Naive thymus-derived CD4-positive, alpha-beta T cell (primary cell): ENCODE measurements around the gene ENDOV. TPM values are rescaled to one million over a fixed set of nuclear protein-coding genes. Genes with fewer than 3 reads are reported as not detected.

ENCODE experiments used
- ATAC-seq: fragments of 150-1000 bp; cut with Tn5 transposase; 2 replicates; pipeline ENCODE4 v1.10.0; 2021; ENCODE audit warnings: mild to moderate bottlenecking, moderate library complexity
- CTCF ChIA-PET: fragments of 350-600 bp; sonication (Branson Sonifier 250); formaldehyde crosslinking; loops from one replicate; lab custom pipeline; 2021; ENCODE audit warnings: antibody characterized with exemption; lab: Charles Lee
- POLR2A ChIA-PET: fragments of 350-600 bp; sonication (Branson Sonifier 250); formaldehyde crosslinking; loops from one replicate; lab custom pipeline; 2021; ENCODE audit warnings: antibody characterized with exemption, inconsistent platforms; lab: Charles Lee
- DNase-seq, 9 donors: peaks; one replicate each; pipeline versions ENCODE4 v3.0.0 to v3.0.0-alpha.2; 2020 to 2022; ENCODE audit warnings: mixed read lengths in 1 of 9
- H3K27ac ChIP-seq: one replicate; pipeline ENCODE4 v1.7.0; 2013; ENCODE audit warnings: mild to moderate bottlenecking, low read depth, low read length, moderate library complexity
- H3K27me3 ChIP-seq, 2 donors: one replicate each; pipeline ENCODE4 v1.7.0; 2013; ENCODE audit warnings: low read length in 2 of 2, mild to moderate bottlenecking in 2 of 2, moderate library complexity in 2 of 2; ENCODE audit not compliant: control insufficient read depth in 2 of 2, insufficient read depth in 2 of 2
- H3K36me3 ChIP-seq, 3 experiments: 1 replicate in 2 of 3; 2 replicates in 1 of 3; pipeline ENCODE4 v1.7.0; 2013; ENCODE audit warnings: low read length in 3 of 3, mild to moderate bottlenecking in 3 of 3, moderate library complexity in 1 of 3; ENCODE audit not compliant: insufficient read depth in 3 of 3, control insufficient read depth in 2 of 3
- H3K4me1 ChIP-seq, 2 donors: one replicate each; pipeline ENCODE4 v1.7.0; 2013; ENCODE audit warnings: low read length in 2 of 2, mild to moderate bottlenecking in 2 of 2, moderate library complexity in 1 of 2; ENCODE audit not compliant: control insufficient read depth in 2 of 2, insufficient read depth in 2 of 2
- H3K4me3 ChIP-seq: 2 replicates; pipeline ENCODE4 v1.7.0; 2013; ENCODE audit warnings: mild to moderate bottlenecking, low read length
- H3K9me3 ChIP-seq, 3 experiments: 1 replicate in 2 of 3; 2 replicates in 1 of 3; pipeline ENCODE4 v1.7.0; 2013; ENCODE audit warnings: low read length in 3 of 3; ENCODE audit not compliant: control insufficient read depth in 2 of 3
- H3K27ac Mint-ChIP-seq, 9 donors: one replicate each; pipeline ENCODE4 v1.8.0; 2020 to 2022; ENCODE audit warnings: mixed read lengths in 9 of 9, mild to moderate bottlenecking in 8 of 9, moderate library complexity in 5 of 9, inconsistent platforms in 2 of 9
- H3K27me3 Mint-ChIP-seq, 5 donors: one replicate each; pipeline ENCODE4 v1.8.0; 2021 to 2022; ENCODE audit warnings: mixed read lengths in 5 of 5, mild to moderate bottlenecking in 1 of 5
- H3K36me3 Mint-ChIP-seq, 5 donors: one replicate each; pipeline ENCODE4 v1.8.0; 2020 to 2022; ENCODE audit warnings: mixed read lengths in 5 of 5, mild to moderate bottlenecking in 3 of 5, inconsistent platforms in 1 of 5
- H3K4me1 Mint-ChIP-seq, 7 donors: one replicate each; pipeline ENCODE4 v1.8.0; 2020 to 2022; ENCODE audit warnings: mixed read lengths in 7 of 7, mild to moderate bottlenecking in 3 of 7, inconsistent platforms in 1 of 7
- H3K4me3 Mint-ChIP-seq, 10 donors: one replicate each; pipeline ENCODE4 v1.8.0; 2020 to 2022; ENCODE audit warnings: mild to moderate bottlenecking in 10 of 10, mixed read lengths in 10 of 10, moderate library complexity in 6 of 10, inconsistent platforms in 2 of 10
- H3K9me3 Mint-ChIP-seq, 11 donors: one replicate each; pipeline ENCODE4 v1.8.0; 2020 to 2022; ENCODE audit warnings: mixed read lengths in 11 of 11, mild to moderate bottlenecking in 4 of 11, inconsistent platforms in 1 of 11, moderate library complexity in 1 of 11
- intact Hi-C, 2 donors: fragments of 100-400 bp; cut with micrococcal nuclease; formaldehyde crosslinking; loops; one replicate each; pipeline ENCODE4 v1.15.1; 2023
- polyA plus RNA-seq, 2 donors: library from polyadenylated mRNA; unstranded; fragments of 300-500 nt; fragmentation: Illumina TruSeq; gene quantifications; one replicate each; pipeline ENCODE4 v1.2.3, GENCODE V29; 2021
- total RNA-seq, 6 experiments: library from RNA in 5 of 6; stranded (reverse) in 5 of 6; gene quantifications; 1 replicate in 5 of 6; 2 replicates in 1 of 6; pipeline ENCODE4 v1.2.3 and lab custom pipeline; 2021 to 2026

ENDOV gene
- total and polyA plus RNA-seq, 7 experiments from 2014 or later = 7.5 to 26.5 (median 20.9) TPM

DNA sequence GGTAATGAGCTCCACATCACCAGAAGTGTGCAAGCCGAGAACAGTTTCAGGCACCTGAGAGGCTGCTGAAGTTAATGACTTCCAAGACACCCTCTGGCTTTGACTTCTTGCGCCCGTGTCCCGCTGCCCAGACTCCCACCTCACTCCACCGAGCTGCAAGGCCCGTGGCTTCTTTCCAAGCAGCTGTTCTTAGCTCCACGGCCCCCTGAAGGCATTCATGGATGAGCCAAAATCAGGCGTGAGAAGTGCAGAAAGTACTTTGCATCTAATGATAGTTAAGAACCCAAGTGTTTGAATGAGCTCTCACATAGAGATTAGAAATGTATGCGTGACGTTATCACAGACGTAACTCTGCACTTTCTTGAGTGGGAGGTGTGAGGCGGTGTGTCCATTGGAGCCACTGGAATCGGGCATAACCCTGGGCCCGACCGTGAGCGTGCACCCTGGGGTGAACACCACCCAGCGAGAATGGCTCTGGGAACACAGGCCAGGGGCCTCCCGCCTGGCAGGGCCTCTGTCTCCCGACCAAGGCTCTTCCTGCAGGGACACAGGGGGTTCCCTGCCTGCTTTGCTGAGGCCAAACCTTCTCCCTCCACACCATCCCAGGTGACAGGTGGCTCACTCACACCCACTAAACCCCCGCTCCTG lies 50.5 kb downstream of the ENDOV start:
- peaks cover 0 to 9% (median 0%) of the 10 kb centered on the region in 5 donors for H3K36me3 Mint-ChIP-seq
- no peak overlapping the region for H3K4me3 ChIP-seq
- H3K9me3 Mint-ChIP-seq = no peaks in the 10 kb centered on the region
- no peaks in the 10 kb centered on the region for H3K4me1 ChIP-seq
- H3K9me3 ChIP-seq = no peaks in the 10 kb centered on the region
- H3K4me3 Mint-ChIP-seq = no peak overlapping the region
- no peaks in the 10 kb centered on the region for H3K36me3 ChIP-seq
- peaks cover 26 to 42% (median 32%) of the 10 kb centered on the region in 5 donors for H3K27me3 Mint-ChIP-seq
- no peaks in the 10 kb centered on the region for H3K27me3 ChIP-seq
- intact Hi-C loops = no loop called here
- POLR2A ChIA-PET = no interaction called here
- CTCF ChIA-PET = interaction anchor here (0.6 kb wide), 1 partner anchor 451 kb away, joined by 3 read pairs; no protein-coding TSS in a partner anchor
- ATAC-seq (no peak), DNase-seq (no peak)
- no peak overlapping the region for H3K27ac Mint-ChIP-seq
- peaks cover 0 to 4% (median 0%) of the 10 kb centered on the region in 7 donors for H3K4me1 Mint-ChIP-seq
- H3K27ac ChIP-seq = no peak overlapping the region

DNA sequence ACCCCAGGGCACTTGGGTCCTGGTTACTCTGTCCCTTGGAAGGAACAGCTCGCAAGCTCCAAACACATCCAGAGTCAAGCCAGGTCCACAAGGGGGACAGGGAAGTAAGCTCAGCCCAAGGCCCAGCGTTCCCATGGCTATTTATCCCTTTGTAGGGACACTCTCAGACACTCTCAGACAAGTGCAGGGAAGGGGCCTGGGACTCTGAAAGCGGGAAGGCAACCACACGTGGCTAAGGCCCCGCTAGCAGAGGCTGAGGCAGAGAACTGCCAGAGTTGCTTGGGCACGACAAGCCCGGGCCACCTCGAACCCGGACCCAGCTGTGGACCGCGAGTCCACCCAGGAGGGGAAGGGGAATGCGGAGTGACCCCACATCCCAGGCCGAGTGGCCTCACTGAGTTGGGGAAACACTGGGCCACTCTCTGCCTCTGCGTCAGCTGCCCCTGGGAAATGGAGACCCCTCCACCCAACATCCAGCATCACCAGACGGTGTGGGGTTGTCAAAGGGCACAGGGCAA lies 51.3 kb downstream of the ENDOV start:
- Mint-ChIP-seq H3K27me3 (peaks cover 21 to 44% (median 30%) of the 10 kb centered on the region in 5 donors), H3K4me3 (no peak overlapping the region), H3K9me3 (no peaks in the 10 kb centered on the region), H3K27ac (no peak overlapping the region), H3K36me3 (peaks cover 0 to 9% (median 0%) of the 10 kb centered on the region in 5 donors), H3K4me1 (peaks cover 0 to 5% (median 0%) of the 10 kb centered on the region in 7 donors)
- Histone ChIP-seq H3K4me1 (peaks cover 0 to under 1% of the 10 kb centered on the region in 2 donors), H3K27ac (no peak overlapping the region), H3K9me3 (no peaks in the 10 kb centered on the region), H3K4me3 (no peak overlapping the region), H3K36me3 (no peaks in the 10 kb centered on the region), H3K27me3 (no peaks in the 10 kb centered on the region)
- ChIA-PET POLR2A (interaction anchor here (0.7 kb wide), 1 partner anchor 459 kb away, joined by 3 read pairs; no protein-coding TSS in a partner anchor), CTCF (no interaction called here)
- intact Hi-C loops = no loop called here
- no peak for ATAC-seq
- no peak for DNase-seq

DNA sequence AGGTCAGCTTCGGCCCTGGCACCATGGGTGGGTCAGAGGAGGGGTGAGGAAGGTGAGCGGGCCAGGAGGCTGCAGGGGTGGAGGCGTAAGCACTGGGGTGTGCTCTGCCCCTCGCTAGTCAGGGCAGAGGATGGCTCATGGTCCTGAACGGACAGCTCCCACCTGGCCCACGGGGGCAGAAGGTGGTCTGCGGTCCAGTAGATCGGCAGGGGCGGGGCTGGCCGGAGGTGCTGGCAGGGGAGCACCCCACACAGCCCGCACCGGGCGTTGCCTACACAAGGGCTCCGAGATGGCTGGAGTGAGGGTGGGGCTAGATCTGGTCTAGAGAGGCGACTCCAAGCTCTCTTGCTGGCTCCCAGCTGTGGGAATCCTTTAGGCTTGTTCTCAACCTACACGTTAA lies 53.3 kb downstream of the ENDOV start:
- intact Hi-C loops = no loop called here
- DNase-seq (no peak), ATAC-seq (no peak)
- H3K27me3 Mint-ChIP-seq = peaks cover 21 to 50% (median 37%) of the 10 kb centered on the region in 5 donors
- no peak overlapping the region for H3K27ac ChIP-seq
- H3K27me3 ChIP-seq = no peaks in the 10 kb centered on the region
- no peaks in the 10 kb centered on the region for H3K9me3 ChIP-seq
- ChIA-PET POLR2A (interaction anchor here (1.0 kb wide), 1 partner anchor 13 kb away, joined by 3 read pairs; no protein-coding TSS in a partner anchor), CTCF (no interaction called here)
- peaks cover 0 to 7% of the 10 kb centered on the region in 2 donors for H3K4me1 ChIP-seq
- H3K4me1 Mint-ChIP-seq = peaks cover 0 to 17% (median 8%) of the 10 kb centered on the region in 7 donors
- no peaks in the 10 kb centered on the region for H3K36me3 ChIP-seq
- H3K4me3 Mint-ChIP-seq = no peak overlapping the region
- H3K9me3 Mint-ChIP-seq = no peaks in the 10 kb centered on the region
- no peak overlapping the region for H3K4me3 ChIP-seq
- H3K36me3 Mint-ChIP-seq = peaks cover 0 to 15% (median 0%) of the 10 kb centered on the region in 5 donors
- no peak overlapping the region for H3K27ac Mint-ChIP-seq

- Mint-ChIP-seq H3K27ac (no peak overlapping the region), H3K36me3 (peaks cover 0 to 16% (median 0%) of the 10 kb centered on the region in 5 donors), H3K27me3 (peaks cover 21 to 52% (median 37%) of the 10 kb centered on the region in 5 donors), H3K9me3 (no peaks in the 10 kb centered on the region), H3K4me3 (no peak overlapping the region), H3K4me1 (peaks cover 0 to 17% (median 8%) of the 10 kb centered on the region in 7 donors)
- Histone ChIP-seq H3K4me3 (no peak overlapping the region), H3K27ac (no peak overlapping the region), H3K4me1 (peaks cover 0 to 7% of the 10 kb centered on the region in 2 donors), H3K9me3 (no peaks in the 10 kb centered on the region), H3K36me3 (no peaks in the 10 kb centered on the region), H3K27me3 (no peaks in the 10 kb centered on the region)
- DNase-seq (no peak), ATAC-seq (no peak)
- ChIA-PET POLR2A (no interaction called here), CTCF (no interaction called here)
- intact Hi-C loops = no loop called here
These were observed 54.0 kb downstream of the ENDOV start for GRCh38 chr17:80468781-80469493.

DNA sequence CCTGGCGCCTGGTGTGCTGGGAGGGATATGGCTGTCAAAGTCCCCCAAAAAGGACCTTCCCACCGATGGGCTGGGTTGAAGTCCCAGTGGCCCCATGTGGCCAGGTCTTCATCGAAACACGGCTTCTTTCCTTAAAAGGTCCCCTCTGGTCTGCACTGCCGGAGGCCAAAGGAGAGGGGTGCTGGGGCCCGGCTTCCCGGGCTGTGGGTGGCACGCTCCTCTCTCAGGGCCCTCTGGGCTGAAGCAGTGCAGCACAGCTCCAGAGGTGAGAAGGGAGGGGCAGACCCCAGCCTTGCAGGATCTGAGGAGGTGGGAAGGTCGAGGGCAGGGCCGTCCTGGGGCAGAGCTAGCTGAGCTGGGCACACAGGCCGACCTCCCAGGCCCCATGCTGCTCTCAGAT lies 54.7 kb downstream of the ENDOV start:
- Histone ChIP-seq H3K36me3 (no peaks in the 10 kb centered on the region), H3K27me3 (no peaks in the 10 kb centered on the region), H3K4me3 (no peak overlapping the region), H3K9me3 (no peaks in the 10 kb centered on the region), H3K27ac (no peak overlapping the region), H3K4me1 (peaks cover 5 to 9% of the 10 kb centered on the region in 2 donors)
- CTCF ChIA-PET = interaction anchor here (0.6 kb wide), 1 partner anchor 729 kb away, joined by 6 read pairs; no protein-coding TSS in a partner anchor
- Mint-ChIP-seq H3K36me3 (peaks cover 0 to 18% (median 0%) of the 10 kb centered on the region in 5 donors), H3K9me3 (no peaks in the 10 kb centered on the region), H3K27ac (no peak overlapping the region), H3K4me3 (no peak overlapping the region), H3K27me3 (peaks cover 28 to 58% (median 42%) of the 10 kb centered on the region in 5 donors), H3K4me1 (peaks cover 6 to 24% (median 15%) of the 10 kb centered on the region in 7 donors)
- ATAC-seq = no peak
- intact Hi-C loops = loop anchor here (10.0 kb wide), 2 partner anchors 105 to 315 kb away; no protein-coding TSS in a partner anchor
- no peak for DNase-seq
- POLR2A ChIA-PET = interaction anchor here (0.6 kb wide), 1 partner anchor 379 kb away, joined by 3 read pairs; no protein-coding TSS in a partner anchor

DNA sequence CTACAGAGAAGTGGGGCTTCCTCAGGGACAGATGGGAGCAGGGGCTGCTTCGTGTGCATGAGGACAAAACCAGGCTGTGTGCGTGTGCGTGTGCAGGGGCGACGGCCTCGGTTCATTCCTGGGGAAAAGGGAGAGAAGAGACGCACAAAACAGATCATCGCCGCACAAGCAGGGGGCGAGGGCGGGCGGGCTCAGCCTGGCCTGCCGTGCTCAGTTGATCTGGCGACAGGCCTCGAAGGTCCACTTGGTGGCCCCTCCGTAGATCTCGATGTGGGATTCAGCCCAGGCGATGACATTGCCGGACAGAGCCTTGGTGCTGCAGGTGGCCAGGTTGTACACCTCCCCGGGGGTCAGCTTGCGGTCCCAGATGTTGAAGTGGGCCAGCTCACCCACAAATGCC lies 55.6 kb downstream of the ENDOV start:
- ChIA-PET POLR2A (no interaction called here), CTCF (no interaction called here)
- H3K36me3 Mint-ChIP-seq = peaks cover 0 to 18% (median 0%) of the 10 kb centered on the region in 5 donors
- H3K27me3 Mint-ChIP-seq = peaks cover 34 to 63% (median 46%) of the 10 kb centered on the region in 5 donors
- ATAC-seq (no peak), DNase-seq (no peak)
- Histone ChIP-seq H3K27me3 (no peaks in the 10 kb centered on the region), H3K9me3 (no peaks in the 10 kb centered on the region), H3K27ac (no peak overlapping the region), H3K4me3 (no peak overlapping the region), H3K36me3 (no peaks in the 10 kb centered on the region), H3K4me1 (peaks cover 15% of the 10 kb centered on the region in 2 donors)
- H3K4me3 Mint-ChIP-seq = no peak overlapping the region
- peaks cover 13 to 33% (median 24%) of the 10 kb centered on the region in 7 donors for H3K4me1 Mint-ChIP-seq
- intact Hi-C loops = loop anchor here (10.0 kb wide), 2 partner anchors 104 to 314 kb away; no protein-coding TSS in a partner anchor
- H3K27ac Mint-ChIP-seq = no peak overlapping the region
- H3K9me3 Mint-ChIP-seq = no peaks in the 10 kb centered on the region
